Hematopoietic multipotent progenitor cell treated with erythropoietin and hydrocortisone succinate and interleukin-3 and kit ligand, for 15 days (in vitro differentiated cells): ENCODE results near the gene DLL4.
A peak's percentile ranks its signal among the peaks of the same experiment; 100 is the strongest.
"Not testable (repeated sequence)": the region's sequence is repeated elsewhere in the genome, so short reads cannot be mapped to it uniquely, and the experiment has no call there.

Source experiments
- DNase-seq: peaks from one replicate; pipeline ENCODE4 v3.0.0-alpha.2; 2015; ENCODE audit warnings: low spot score

DLL4 gene

GRCh38 chr15:40958723-40959122 is 29.6 kb downstream of the DLL4 start:
- DNase-seq: no peak

DNA sequence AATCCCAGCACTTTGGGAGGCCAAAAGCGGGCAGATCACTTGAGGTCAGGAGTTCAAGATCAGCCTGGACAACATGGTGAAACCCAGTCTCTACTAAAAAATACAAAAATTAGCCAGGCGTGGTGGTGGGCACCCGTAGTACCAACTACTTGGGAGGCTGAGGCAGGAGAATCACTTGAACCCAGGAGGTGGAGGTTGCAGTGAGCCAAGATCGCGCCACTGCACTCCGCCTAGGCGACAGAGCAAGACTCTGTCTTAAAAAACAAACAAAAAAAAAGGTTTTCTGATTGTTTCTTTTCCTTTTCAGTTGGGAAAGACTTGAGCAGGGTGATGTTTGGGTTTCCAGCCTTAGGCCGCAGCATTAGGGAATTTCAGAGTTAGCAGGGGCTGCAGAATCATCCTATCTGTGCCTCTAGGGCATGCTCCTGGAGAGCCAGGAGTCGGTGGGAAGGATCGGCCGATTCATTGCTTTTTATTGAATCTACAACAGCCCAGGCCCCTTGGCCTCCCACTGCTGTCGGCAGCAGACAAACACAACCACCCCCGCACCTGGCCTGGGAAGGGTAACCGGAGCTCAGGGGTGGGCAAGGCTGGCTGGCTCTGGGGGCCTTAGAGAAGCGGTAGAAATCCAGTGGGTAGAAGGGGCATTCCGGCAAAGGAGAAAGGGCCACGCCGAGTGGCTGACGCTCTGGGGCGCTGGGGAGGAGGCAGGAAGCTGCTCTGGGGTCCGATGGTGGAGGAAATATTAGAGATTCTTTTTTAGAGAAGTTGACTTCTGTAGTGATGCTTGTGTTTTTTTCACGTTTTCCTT is 30.4 kb downstream of the DLL4 start:
- no peak for DNase-seq

DNA sequence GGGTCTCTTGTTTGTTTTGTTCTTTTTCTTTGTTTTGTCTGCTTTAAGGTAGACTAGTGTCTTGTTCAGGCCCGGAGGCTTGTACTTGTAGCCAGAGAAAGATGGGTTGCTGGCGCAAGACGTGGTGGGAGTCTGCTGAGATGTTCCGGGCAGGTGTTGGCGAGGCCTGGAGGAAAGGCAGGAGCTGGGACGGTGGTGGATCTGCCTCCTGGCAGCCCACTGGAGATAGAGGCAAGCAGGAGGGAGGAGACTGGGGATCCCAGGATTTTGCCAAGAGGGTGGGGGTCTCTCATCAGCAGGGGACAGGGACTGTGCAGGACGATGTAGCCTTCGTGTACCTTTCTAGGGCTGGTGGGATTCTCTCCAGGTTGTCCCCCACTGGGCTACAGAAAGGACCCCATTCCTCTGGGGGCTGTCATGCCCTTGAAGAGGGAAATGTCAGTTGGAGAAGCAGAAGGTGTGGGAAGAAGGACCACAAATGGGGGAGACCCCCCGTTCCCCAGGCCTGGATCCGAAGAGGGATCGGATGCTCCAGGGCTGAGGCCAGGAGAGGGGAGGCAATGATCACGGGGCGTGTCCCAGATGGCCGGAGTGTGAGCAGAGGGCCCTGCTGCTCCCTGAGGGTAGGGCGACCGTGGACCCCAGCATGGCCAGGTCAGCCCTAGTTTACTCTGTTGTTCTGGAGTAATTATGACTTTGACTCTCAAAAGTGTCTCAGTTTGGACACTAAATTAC is 31.2 kb downstream of the DLL4 start:
- no peak for DNase-seq

DNA sequence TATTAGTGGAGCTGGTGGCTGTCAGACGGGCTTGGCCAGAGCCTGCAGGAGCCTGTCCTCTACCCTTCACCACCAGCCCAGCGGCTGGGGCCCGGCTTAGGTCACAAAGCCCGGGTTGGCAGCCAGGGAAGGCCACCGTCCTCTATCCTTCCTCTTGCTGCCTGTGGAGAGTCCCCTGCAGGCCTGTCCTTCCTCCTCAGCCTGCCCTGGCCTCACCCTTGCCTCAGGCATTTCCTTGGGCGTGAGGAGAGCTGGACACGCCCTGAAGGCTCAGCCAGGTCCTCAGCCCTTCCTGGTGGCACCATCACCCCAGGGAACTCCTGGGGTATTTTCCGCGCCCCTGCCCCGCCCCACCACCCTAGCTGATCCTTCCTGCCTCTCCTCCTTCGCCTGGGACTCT is 31.8 kb downstream of the DLL4 start:
- DNase-seq: no peak

DNA sequence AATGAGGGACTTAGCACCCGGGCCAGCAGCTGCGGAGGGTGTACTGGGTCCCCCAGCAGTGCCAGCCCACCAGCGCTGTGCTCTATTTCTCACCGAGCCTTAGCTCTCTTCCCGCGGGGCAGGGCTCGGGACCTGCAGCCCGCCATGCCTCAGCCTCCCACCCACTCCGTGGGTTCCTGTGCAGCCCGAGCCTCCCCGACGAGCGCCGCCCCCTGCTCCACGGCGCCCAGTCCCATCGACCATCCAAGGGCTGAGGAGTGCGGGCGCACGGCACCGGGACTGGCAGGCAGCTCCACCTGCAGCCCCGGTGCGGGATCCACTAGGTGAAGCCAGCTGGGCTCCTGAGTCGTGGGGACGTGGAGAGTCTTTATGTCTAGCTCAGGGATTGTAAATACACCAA is 32.6 kb downstream of the DLL4 start:
- not testable (repeated sequence) for DNase-seq

- DNase-seq: not testable (repeated sequence)
Measured at GRCh38 chr15:40962317-40962716, 33.2 kb downstream of the DLL4 start.

DNA sequence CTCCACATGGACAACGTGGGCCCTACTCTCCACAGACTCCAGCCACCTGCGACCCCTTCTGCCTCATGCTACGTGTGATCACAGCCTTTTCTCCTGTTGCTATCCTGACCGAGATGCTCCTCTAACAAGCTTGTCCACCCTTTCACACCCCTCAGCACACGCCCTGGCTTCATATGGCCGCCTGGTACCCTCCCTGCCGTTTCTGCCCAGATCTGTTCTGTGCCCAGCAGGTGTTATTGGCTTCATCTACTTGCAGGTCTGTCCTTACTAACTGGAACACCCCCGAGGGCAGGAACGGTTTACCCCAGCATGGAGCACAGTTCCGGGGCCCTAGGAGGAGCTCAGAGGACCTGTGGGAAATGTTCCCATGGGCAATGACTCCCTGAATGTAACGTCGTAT is 34.1 kb downstream of the DLL4 start:
- DNase-seq: no peak

- DNase-seq: no peak
Measured at GRCh38 chr15:40964006-40964405, 34.9 kb downstream of the DLL4 start.

DNA sequence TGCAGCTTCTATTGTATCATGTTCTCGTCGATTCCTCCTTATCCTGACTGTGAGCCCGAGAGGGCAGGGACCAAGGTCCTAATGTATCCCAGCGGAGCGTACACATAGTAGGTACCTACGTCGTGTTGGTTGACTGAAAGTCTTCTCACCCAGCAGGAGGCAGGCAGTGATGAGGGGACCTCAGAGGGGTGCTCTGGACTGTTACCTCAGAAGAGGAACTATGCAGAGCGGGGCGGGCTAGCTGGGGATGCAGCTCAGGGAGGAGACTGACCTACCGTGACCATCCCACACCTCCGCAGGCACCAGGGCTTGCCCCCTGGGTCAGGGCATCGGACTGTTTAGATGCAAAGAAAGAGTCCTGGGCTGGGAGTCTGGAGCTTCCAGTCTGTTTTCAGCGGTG is 35.5 kb downstream of the DLL4 start:
- no peak for DNase-seq

- DNase-seq: no peak
Measured at GRCh38 chr15:40968290-40969085, 39.3 kb downstream of the DLL4 start.

DNA sequence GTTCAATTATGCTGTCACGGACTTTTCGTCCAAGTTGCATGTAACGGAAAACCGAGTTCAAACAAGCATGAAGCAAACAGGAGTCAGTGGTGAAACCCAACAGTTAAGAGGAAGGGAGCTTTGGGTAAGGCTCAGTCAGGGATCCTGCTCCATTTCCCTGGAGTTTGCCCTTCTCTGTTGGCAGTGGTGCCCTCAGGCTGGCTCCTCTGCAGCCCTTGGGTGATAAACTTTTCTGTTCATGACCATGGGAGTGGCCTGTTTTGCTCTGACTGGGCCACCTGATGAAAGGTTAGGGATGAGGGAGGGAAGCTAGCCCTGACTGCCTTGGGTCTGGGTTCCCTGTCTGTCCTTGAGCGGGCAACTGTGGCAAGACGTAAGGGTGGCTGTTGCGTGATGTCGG is 40.2 kb downstream of the DLL4 start:
- DNase-seq: no peak

DNA sequence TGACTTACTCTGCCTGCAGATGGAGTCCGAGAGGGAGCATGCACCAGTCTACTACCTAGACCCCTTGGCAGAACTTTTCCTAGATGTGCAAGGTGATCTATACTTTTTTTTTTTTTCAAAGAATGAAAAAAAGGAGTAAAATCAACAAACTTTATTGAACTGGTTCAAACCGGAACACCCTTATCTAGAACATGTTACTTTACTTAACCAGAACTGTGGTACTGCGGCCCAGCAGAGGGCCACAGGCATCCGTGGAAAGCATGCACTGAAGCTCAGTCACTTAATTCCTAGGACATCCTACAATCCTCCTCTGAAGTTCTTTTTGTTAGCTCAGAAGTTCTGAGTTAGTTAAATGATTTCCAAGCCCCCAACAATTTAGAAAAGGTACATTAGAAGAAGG is 45.7 kb downstream of the DLL4 start:
- no peak for DNase-seq

GRCh38 chr15:40976819-40977218 is 47.7 kb downstream of the DLL4 start:
- DNase-seq: no peak

DNA sequence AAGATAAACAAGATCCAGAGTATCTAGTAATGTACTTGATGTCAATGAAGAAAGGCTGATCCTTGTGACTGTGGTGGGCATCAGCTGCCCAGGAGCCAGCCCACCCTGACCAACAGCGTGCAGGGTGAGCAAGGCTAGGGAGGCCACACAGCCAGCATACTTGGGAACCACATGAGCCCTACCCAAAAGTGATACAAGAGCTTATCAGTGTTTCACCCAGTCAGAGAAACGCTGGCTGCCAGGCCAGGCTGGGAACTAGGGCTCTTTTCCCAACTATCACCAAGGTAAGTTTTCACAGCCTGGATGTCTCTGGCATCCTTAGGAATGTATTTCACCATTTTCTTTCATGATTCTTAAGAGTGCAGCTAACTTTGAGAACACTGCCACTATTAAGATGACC is 49.0 kb downstream of the DLL4 start:
- DNase-seq: no peak

DNA sequence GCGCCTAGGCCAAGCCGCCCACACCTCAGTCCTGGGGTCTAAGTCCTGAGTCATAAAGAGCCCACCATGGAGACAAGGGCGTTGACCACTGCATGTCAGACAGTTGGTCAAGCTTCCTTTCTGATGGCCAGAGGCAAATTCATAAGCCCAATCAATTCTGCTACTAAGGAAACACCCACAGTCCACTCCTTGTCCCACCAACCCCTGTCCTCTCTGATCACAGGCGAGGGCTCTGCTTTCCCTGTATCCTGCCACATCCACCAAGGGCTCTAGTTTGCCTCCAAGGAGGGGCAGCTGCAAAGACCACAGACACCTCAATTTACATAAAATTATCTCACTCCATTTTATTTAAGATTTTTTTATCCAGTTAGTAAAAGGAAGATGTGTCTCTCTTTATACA is 49.4 kb downstream of the DLL4 start:
- DNase-seq: no peak

- DNase-seq: no peak
Measured at GRCh38 chr15:40981186-40981585, 52.0 kb downstream of the DLL4 start.

DNA sequence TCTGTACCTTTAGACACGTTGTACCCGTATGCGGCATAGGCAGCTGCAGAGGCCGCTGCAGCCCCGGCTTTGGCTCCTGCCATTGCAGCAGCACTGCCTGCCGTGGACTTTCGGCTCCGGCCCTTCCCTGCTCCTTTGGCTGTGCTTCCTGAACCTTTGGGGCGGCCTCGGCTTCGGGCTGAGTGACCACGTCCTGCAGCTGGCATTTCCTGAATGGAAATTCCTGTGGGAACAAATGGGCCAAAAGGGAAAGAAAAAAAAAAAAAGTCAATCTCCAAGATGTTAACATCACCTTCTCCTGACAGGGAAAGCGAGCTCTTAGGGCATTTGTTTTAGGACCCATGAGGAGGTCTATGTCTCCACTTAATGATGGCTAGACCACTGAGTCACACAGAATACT is 53.7 kb downstream of the DLL4 start:
- no peak for DNase-seq

DNA sequence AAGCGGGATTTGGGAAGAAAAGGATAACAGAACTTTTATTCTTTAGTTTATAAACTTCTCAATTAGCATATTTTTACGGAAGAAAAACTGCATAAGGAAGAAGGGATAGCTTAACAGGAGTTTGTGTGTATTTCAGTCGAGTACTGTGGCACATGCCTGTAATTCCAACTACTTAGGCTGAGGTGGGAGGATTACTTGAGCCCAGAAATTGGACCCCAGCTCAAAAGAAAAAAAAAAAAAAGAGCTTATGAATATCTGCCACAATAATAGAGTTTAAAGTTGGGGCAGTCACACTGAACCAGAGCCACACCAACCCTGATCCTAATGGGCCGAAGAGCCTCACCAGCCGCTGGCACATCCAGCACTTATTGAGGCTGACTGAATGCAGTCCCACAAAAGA is 55.3 kb downstream of the DLL4 start:
- no peak for DNase-seq

GRCh38 chr15:40984964-40985363 is 55.8 kb downstream of the DLL4 start:
- no peak for DNase-seq

GRCh38 chr15:40985541-40986330 is 56.6 kb downstream of the DLL4 start:
- DNase-seq: no peak

DNA sequence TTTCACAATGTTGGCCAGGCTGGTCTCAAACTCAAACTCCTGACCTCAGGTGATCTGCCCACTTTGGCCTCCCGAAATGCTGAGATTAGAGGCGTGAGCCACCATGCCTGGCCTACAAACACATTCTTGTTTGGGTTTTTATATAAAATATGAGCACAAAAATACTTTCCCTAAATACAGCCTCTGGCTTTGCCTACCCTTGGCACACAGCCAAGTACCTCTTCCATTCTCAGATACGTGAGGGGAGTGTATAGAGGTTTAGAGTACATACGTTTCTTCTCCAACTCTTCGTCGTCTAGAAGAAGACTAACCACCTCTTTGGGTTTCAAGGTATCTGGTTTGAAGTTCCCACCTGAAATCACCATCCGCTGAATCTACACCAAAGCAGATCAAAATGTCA is 57.7 kb downstream of the DLL4 start:
- peak; percentile 19 for DNase-seq

- DNase-seq: no peak
Measured at GRCh38 chr15:40988156-40988555, 59.0 kb downstream of the DLL4 start.
